HG03064 (cell line): ENCODE data around the gene AFF1.
"Not testable (repeated sequence)": the region's sequence is repeated elsewhere in the genome, so short reads cannot be mapped to it uniquely, and the experiment has no call there.

ENCODE experiments used
- ATAC-seq: cut with Tn5 transposase; IDR thresholded peaks from one replicate; pipeline ENCODE4 v1.9.1; 2021; ENCODE audit warnings: low read depth; ENCODE audit not compliant: unreplicated experiment

Gene AFF1

GRCh38 chr4:87030755-87031441, 96.1 kb downstream of the AFF1 start:
- no peak for ATAC-seq

GRCh38 chr4:87031920-87032319, 97.1 kb downstream of the AFF1 start:
- ATAC-seq: no peak

- no peak for ATAC-seq
Measured at GRCh38 chr4:87032884-87033533, 98.2 kb downstream of the AFF1 start.

- ATAC-seq: no peak
Measured at GRCh38 chr4:87033902-87034301, 99.1 kb downstream of the AFF1 start.

- no peak for ATAC-seq
Measured at GRCh38 chr4:87034527-87034926, 99.7 kb downstream of the AFF1 start.

GRCh38 chr4:87035881-87036509, 101.2 kb downstream of the AFF1 start:
- no peak for ATAC-seq

GRCh38 chr4:87036713-87037112, 101.9 kb downstream of the AFF1 start:
- ATAC-seq: no peak

GRCh38 chr4:87037171-87037570, 102.4 kb downstream of the AFF1 start:
- not testable (repeated sequence) for ATAC-seq

GRCh38 chr4:87037671-87038334, 103.0 kb downstream of the AFF1 start:
- no peak for ATAC-seq

GRCh38 chr4:87038837-87039615, 104.2 kb downstream of the AFF1 start:
- ATAC-seq: peak; percentile 49

- ATAC-seq: no peak
Measured at GRCh38 chr4:87041141-87041540, 106.3 kb downstream of the AFF1 start.

- ATAC-seq: no peak
Measured at GRCh38 chr4:87042221-87042620, 107.4 kb downstream of the AFF1 start.

- ATAC-seq: no peak
Measured at GRCh38 chr4:87042986-87043820, 108.4 kb downstream of the AFF1 start.

- no peak for ATAC-seq
Measured at GRCh38 chr4:87044511-87045233, 109.9 kb downstream of the AFF1 start.

- ATAC-seq: no peak
Measured at GRCh38 chr4:87045234-87045558, 110.4 kb downstream of the AFF1 start.

GRCh38 chr4:87045659-87046058, 110.8 kb downstream of the AFF1 start:
- ATAC-seq: no peak

- ATAC-seq: no peak
Measured at GRCh38 chr4:87046121-87046551, 111.3 kb downstream of the AFF1 start.

GRCh38 chr4:87047281-87047798, 112.5 kb downstream of the AFF1 start:
- ATAC-seq: no peak

GRCh38 chr4:87049508-87049907, 114.7 kb downstream of the AFF1 start:
- no peak for ATAC-seq
